SK-N-SH treated with all-trans-retinoic acid at 6 μM for 48 hours (cell line): ENCODE data around the gene SYNPO2.

Source experiments
- ARNTL ChIP-seq: fragments of 450-650 bp; formaldehyde crosslinking; IDR thresholded peaks from 2 replicates; pipeline ENCODE4 v1.5.0; 2020; ENCODE audit warnings: low read depth, mild to moderate bottlenecking, moderate library complexity, borderline replicate concordance
- OSR1 ChIP-seq: fragments of 250-450 bp; sonication (Bioruptor Pico); IDR thresholded peaks from 2 replicates; pipeline ENCODE4 v1.8.0; 2022; ENCODE audit warnings: moderate library complexity, mild to moderate bottlenecking, inconsistent platforms
- PATZ1 ChIP-seq: fragments of 250-450 bp; sonication (Bioruptor Pico); IDR thresholded peaks from 2 replicates; pipeline ENCODE4 v1.8.0; 2020; ENCODE audit warnings: mild to moderate bottlenecking, moderate library complexity, borderline replicate concordance
- RARB ChIP-seq: fragments of 250-450 bp; sonication (Bioruptor Pico); IDR thresholded peaks from 2 replicates; pipeline ENCODE4 v1.8.0; 2021; ENCODE audit warnings: mild to moderate bottlenecking, moderate library complexity
- SNAI2 ChIP-seq: fragments of 250-450 bp; sonication (Bioruptor Pico); IDR thresholded peaks from 2 replicates; pipeline ENCODE4 v1.5.0; 2020; ENCODE audit warnings: mild to moderate bottlenecking, moderate library complexity
- ZFP3 ChIP-seq: fragments of 250-450 bp; sonication (Bioruptor Pico); IDR thresholded peaks from 2 replicates; pipeline ENCODE4 v1.5.0; 2020; ENCODE audit warnings: mild to moderate bottlenecking, moderate library complexity
- TF ChIP-seq, protein P1 (sequence below): fragments of 250-450 bp; sonication (Bioruptor Pico); IDR thresholded peaks from 2 replicates; pipeline ENCODE4 v1.5.1; 2020; ENCODE audit warnings: low read depth, mild to moderate bottlenecking, moderate library complexity

- TF ChIP-seq, protein P1, sequence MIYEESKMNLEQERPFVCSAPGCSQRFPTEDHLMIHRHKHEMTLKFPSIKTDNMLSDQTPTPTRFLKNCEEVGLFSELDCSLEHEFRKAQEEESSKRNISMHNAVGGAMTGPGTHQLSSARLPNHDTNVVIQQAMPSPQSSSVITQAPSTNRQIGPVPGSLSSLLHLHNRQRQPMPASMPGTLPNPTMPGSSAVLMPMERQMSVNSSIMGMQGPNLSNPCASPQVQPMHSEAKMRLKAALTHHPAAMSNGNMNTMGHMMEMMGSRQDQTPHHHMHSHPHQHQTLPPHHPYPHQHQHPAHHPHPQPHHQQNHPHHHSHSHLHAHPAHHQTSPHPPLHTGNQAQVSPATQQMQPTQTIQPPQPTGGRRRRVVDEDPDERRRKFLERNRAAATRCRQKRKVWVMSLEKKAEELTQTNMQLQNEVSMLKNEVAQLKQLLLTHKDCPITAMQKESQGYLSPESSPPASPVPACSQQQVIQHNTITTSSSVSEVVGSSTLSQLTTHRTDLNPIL (CRISPR knock-in tag), result no peak
- TF ChIP-seq PATZ1 (CRISPR knock-in tag), result no peak
- TF ChIP-seq OSR1 (CRISPR knock-in tag), result no peak
- TF ChIP-seq RARB (CRISPR knock-in tag), result no peak
- TF ChIP-seq SNAI2, result no peak
- TF ChIP-seq ARNTL (CRISPR knock-in tag), result no peak
- TF ChIP-seq ZFP3 (CRISPR knock-in tag), result no peak
Measured at GRCh38 chr4:119016636-119017035, 128.0 kb downstream of the SYNPO2 start.
